ENCODE results near the gene CLTC.

The CLTC gene

GRCh38 chr17:59683283-59683682 is 63.6 kb downstream of the CLTC start:
- no peak for DNase-seq (ENCODE audit: low spot score)

GRCh38 chr17:59684967-59685366 is 65.3 kb downstream of the CLTC start:
- DNase-seq (ENCODE audit: low spot score) = no peak

- no peak for DNase-seq (ENCODE audit: low spot score)
Measured at GRCh38 chr17:59688008-59688407, 68.3 kb downstream of the CLTC start.

GRCh38 chr17:59688496-59688895 is 68.8 kb downstream of the CLTC start:
- DNase-seq (ENCODE audit: low spot score) = no peak

- DNase-seq (ENCODE audit: low spot score) = no peak
Measured at GRCh38 chr17:59693582-59693981, 73.9 kb downstream of the CLTC start.

GRCh38 chr17:59694344-59694743 is 74.6 kb downstream of the CLTC start:
- DNase-seq (ENCODE audit: low spot score) = no peak

GRCh38 chr17:59695945-59696681 is 76.4 kb downstream of the CLTC start:
- DNase-seq (ENCODE audit: low spot score) = no peak

- DNase-seq (ENCODE audit: low spot score) = no peak
Measured at GRCh38 chr17:59696682-59697277, 77.1 kb downstream of the CLTC start.

- no peak for DNase-seq (ENCODE audit: low spot score)
Measured at GRCh38 chr17:59698143-59698542, 78.4 kb downstream of the CLTC start.

- no peak for DNase-seq (ENCODE audit: low spot score)
Measured at GRCh38 chr17:59699218-59699617, 79.5 kb downstream of the CLTC start.

GRCh38 chr17:59699786-59700185 is 80.1 kb downstream of the CLTC start:
- DNase-seq (ENCODE audit: low spot score) = no peak

GRCh38 chr17:59702304-59702703 is 82.6 kb downstream of the CLTC start:
- no peak for DNase-seq (ENCODE audit: low spot score)

GRCh38 chr17:59707149-59707970 is 87.7 kb downstream of the CLTC start, which contains the start of the genes PTRH2 and VMP1:
TSS of gene PTRH2 (minus strand) at chr17:59707430. CDS start at chr17:59697978, 9,452 bp downstream.
TSS of gene VMP1 (plus strand) at chr17:59707654. CDS start at chr17:59731447, 23,793 bp downstream.
- DNase-seq (ENCODE audit: low spot score) = peak; percentile 97

GRCh38 chr17:59707971-59708430 is 88.3 kb downstream of the CLTC start:
- DNase-seq (ENCODE audit: low spot score) = peak; percentile 41

- no peak for DNase-seq (ENCODE audit: low spot score)
Measured at GRCh38 chr17:59711936-59712335, 92.2 kb downstream of the CLTC start.

GRCh38 chr17:59712862-59713261 is 93.2 kb downstream of the CLTC start:
- DNase-seq (ENCODE audit: low spot score) = no peak

GRCh38 chr17:59714255-59714654 is 94.6 kb downstream of the CLTC start:
- no peak for DNase-seq (ENCODE audit: low spot score)

GRCh38 chr17:59716427-59716826 is 96.7 kb downstream of the CLTC start:
- DNase-seq (ENCODE audit: low spot score) = no peak

GRCh38 chr17:59719526-59719925 is 99.8 kb downstream of the CLTC start:
- DNase-seq (ENCODE audit: low spot score) = no peak

GRCh38 chr17:59722623-59723022 is 102.9 kb downstream of the CLTC start:
- no peak for DNase-seq (ENCODE audit: low spot score)

GRCh38 chr17:59723041-59723440 is 103.3 kb downstream of the CLTC start:
- no peak for DNase-seq (ENCODE audit: low spot score)

- no peak for DNase-seq (ENCODE audit: low spot score)
Measured at GRCh38 chr17:59723607-59724006, 103.9 kb downstream of the CLTC start.

- DNase-seq (ENCODE audit: low spot score) = no peak
Measured at GRCh38 chr17:59725691-59726090, 106.0 kb downstream of the CLTC start.
